Stimulated activated naive CD8-positive, alpha-beta T cell treated with anti-CD3 and anti-CD28 coated beads, Interleukin-15, amount 100 ng/mL, for 72 hours (primary cell): Measurements from ENCODE around the gene WDR11.

Source experiments
- ATAC-seq: fragments of 150-1000 bp; cut with Tn5 transposase; 2 replicates; pipeline ENCODE4 v1.10.0; 2021; ENCODE audit warnings: mild to moderate bottlenecking, moderate library complexity
- DNase-seq, 2 donors: peaks; one replicate each; pipeline ENCODE4 v3.0.0; 2021 to 2022
- H3K27ac Mint-ChIP-seq, 2 donors: one replicate each; pipeline ENCODE4 v1.8.0; 2022; ENCODE audit warnings: mild to moderate bottlenecking in 2 of 2, mixed read lengths in 2 of 2, moderate library complexity in 2 of 2
- H3K27me3 Mint-ChIP-seq: one replicate; pipeline ENCODE4 v1.8.0; 2022; ENCODE audit warnings: mixed read lengths
- H3K4me1 Mint-ChIP-seq: one replicate; pipeline ENCODE4 v1.8.0; 2022; ENCODE audit warnings: mild to moderate bottlenecking, mixed read lengths
- H3K4me3 Mint-ChIP-seq, 2 donors: one replicate each; pipeline ENCODE4 v1.8.0; 2022; ENCODE audit warnings: mild to moderate bottlenecking in 2 of 2, mixed read lengths in 2 of 2, moderate library complexity in 1 of 2
- H3K9me3 Mint-ChIP-seq, 2 donors: one replicate each; pipeline ENCODE4 v1.8.0; 2022; ENCODE audit warnings: mixed read lengths in 2 of 2

The WDR11 gene

GRCh38 chr10:120949609-120950031 lies 98.5 kb downstream of the WDR11 start:
- peak overlapping the region; percentile 2 to 33 for H3K4me3 Mint-ChIP-seq
- peaks cover 10% of the 10 kb centered on the region for H3K4me1 Mint-ChIP-seq
- H3K9me3 Mint-ChIP-seq, result no peaks in the 10 kb centered on the region
- DNase-seq (no peak), ATAC-seq (no peak)
- no peak overlapping the region for H3K27ac Mint-ChIP-seq
- peaks cover 52% of the 10 kb centered on the region for H3K27me3 Mint-ChIP-seq

DNA sequence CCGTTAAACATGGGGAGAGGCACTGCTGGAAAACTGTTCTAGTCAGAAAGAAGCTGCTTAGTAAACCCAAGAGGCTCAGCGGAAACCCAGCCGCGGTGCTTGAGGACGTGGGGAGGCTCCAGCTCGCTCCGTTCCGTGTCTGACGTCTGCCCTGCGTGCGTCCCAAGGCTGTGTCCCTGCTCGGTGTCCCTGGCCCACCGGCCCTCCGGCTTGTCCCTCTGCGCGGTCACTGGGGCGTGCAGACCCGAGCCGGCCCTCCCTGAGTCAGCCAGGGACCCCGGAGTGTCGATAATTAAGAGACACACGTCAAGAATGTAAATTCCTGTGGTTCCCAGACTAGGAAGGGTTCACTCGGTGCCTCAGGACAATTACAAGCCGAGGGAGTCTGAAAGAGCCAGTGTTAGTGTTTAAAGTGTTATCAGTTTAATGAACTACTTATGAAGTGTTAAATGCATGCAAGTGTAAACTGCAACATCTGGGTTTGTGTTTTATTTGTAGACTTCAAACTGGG lies 98.9 kb downstream of the WDR11 start:
- ATAC-seq, result no peak
- no peak overlapping the region for H3K27ac Mint-ChIP-seq
- no peaks in the 10 kb centered on the region for H3K9me3 Mint-ChIP-seq
- DNase-seq, result no peak
- peaks cover 10% of the 10 kb centered on the region for H3K4me1 Mint-ChIP-seq
- peaks cover 52% of the 10 kb centered on the region for H3K27me3 Mint-ChIP-seq
- H3K4me3 Mint-ChIP-seq, result no peak overlapping the region

GRCh38 chr10:120951288-120951687 lies 100.1 kb downstream of the WDR11 start:
- Mint-ChIP-seq H3K4me1 (peaks cover 10% of the 10 kb centered on the region), H3K4me3 (no peak overlapping the region), H3K9me3 (no peaks in the 10 kb centered on the region), H3K27ac (no peak overlapping the region), H3K27me3 (peaks cover 52% of the 10 kb centered on the region)
- ATAC-seq, result no peak
- no peak for DNase-seq

GRCh38 chr10:120953897-120954296 lies 102.7 kb downstream of the WDR11 start:
- H3K9me3 Mint-ChIP-seq, result peaks cover 0 to 7% of the 10 kb centered on the region in 2 donors
- DNase-seq (no peak), ATAC-seq (no peak)
- no peak overlapping the region for H3K4me3 Mint-ChIP-seq
- peaks cover 32% of the 10 kb centered on the region for H3K27me3 Mint-ChIP-seq
- no peak overlapping the region for H3K27ac Mint-ChIP-seq
- peaks cover 10% of the 10 kb centered on the region for H3K4me1 Mint-ChIP-seq
